Measurements from ENCODE around the gene NTM.

NTM gene

DNA sequence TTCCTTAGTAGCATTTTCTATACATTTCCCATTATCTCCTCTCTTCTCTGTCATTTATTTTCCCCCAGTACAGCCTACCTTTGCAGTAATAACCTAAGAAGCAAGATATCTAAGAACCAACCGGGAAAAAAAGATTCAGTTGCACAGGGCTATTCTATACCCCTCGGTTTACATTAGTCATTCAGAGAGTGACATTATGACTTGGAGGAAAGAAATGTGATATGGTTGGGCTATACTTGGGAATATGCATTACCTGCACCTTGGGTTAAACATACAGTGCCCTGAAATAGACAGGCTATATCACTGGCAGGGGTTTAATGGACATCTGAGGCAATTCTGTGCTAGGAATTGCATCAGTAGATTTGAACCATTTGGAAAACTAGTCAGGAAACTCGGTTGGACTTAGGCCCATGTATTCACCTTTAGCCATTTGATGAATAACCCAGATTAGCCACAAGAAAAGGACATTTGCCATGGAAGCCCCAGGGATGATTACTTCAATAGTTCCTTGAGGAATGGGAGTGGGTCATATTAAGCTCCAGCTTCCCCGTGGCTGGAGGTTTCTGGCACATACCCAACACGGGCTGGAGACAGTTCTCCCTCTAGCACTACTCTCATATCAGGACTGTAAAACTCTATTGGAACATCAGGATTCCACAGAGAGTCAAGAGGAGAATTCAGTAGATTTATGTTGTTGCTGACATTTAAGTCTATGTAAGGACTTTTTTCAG, 973.2 kb downstream of the NTM start:
- no peak overlapping the region for H3K27ac ChIP-seq

DNA sequence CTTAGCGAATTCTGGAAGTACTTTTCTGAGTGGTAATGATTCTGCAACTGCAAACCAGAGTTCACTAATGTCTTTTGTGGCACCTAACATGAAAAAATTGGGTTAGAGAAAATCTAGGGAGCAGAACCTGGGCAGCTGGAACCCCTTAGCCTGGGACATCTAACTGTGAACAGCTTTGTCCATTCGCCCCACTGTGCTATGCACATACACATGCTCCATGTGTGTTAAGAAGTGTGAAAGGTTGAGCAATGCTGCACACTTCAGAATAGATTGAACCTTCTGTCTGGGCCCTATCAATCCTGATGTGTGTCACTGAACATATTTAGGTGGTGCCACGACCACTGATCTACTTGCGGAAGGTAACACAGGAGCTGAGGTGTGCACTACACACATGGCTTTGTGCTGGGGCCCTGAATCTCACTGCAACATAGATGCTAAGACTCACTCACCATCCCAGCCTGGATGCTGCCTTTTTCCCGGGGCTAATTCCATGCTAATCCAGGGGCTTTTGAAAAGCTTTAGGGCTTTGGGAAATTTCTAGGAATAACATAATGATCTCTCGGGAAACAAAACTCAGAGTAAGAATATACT, 976.2 kb downstream of the NTM start:
- no peak overlapping the region for H3K27ac ChIP-seq
- TF ChIP-seq, protein P1, sequence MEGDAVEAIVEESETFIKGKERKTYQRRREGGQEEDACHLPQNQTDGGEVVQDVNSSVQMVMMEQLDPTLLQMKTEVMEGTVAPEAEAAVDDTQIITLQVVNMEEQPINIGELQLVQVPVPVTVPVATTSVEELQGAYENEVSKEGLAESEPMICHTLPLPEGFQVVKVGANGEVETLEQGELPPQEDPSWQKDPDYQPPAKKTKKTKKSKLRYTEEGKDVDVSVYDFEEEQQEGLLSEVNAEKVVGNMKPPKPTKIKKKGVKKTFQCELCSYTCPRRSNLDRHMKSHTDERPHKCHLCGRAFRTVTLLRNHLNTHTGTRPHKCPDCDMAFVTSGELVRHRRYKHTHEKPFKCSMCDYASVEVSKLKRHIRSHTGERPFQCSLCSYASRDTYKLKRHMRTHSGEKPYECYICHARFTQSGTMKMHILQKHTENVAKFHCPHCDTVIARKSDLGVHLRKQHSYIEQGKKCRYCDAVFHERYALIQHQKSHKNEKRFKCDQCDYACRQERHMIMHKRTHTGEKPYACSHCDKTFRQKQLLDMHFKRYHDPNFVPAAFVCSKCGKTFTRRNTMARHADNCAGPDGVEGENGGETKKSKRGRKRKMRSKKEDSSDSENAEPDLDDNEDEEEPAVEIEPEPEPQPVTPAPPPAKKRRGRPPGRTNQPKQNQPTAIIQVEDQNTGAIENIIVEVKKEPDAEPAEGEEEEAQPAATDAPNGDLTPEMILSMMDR (conservative IDR thresholded peaks at IDR 0.05), result no peak

More for the DNA sequence above, 973.2 kb downstream of the NTM start:
- TF ChIP-seq, protein P1 (conservative IDR thresholded peaks at IDR 0.05), result no peak

DNA sequence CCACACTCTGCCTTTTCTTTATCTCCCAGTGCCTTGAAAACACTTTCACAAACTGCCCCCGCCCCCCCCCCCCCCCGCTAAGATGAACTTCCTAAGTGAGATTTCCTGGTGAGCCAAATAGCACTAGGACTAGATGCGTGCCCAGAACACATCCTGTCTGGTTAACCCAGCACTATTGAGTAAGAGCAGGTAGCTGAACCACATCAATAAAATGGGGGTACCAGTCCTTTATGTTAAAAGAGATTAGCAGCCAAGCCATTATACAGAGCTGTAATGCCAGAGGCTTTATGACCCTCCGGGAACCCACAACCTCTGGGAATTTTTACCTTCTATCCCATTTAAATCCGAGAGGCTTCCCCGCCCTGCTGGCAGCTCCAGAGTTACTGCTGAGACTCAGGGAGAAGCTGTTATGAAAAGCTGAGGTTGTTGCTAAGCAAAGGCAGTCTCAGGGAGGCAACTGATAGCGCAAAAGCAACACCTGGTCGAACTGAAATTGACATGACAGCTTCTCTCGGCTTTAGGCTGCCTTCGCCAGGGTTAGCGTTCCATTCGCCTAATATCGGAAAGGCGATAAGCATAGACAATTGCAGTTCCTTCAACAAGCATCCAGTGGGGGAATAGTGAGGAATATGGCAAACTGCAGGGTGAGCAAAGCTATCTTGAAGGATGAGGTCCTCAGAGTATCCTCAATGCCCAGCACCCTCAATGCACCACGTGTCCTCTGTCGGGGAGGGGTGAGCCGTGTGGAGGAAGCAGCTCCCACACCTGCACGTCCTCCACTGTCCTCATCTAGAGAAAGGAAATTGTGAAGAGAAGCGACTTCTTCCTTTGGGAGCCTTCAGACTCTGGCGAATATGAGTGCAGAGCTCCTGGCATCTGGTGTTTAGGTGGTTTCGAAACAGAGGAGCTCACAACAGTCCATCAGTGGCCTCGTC, 977.0 kb downstream of the NTM start:
- no peak overlapping the region for H3K27ac ChIP-seq
- TF ChIP-seq, protein P1 (conservative IDR thresholded peaks at IDR 0.05), result no peak

DNA sequence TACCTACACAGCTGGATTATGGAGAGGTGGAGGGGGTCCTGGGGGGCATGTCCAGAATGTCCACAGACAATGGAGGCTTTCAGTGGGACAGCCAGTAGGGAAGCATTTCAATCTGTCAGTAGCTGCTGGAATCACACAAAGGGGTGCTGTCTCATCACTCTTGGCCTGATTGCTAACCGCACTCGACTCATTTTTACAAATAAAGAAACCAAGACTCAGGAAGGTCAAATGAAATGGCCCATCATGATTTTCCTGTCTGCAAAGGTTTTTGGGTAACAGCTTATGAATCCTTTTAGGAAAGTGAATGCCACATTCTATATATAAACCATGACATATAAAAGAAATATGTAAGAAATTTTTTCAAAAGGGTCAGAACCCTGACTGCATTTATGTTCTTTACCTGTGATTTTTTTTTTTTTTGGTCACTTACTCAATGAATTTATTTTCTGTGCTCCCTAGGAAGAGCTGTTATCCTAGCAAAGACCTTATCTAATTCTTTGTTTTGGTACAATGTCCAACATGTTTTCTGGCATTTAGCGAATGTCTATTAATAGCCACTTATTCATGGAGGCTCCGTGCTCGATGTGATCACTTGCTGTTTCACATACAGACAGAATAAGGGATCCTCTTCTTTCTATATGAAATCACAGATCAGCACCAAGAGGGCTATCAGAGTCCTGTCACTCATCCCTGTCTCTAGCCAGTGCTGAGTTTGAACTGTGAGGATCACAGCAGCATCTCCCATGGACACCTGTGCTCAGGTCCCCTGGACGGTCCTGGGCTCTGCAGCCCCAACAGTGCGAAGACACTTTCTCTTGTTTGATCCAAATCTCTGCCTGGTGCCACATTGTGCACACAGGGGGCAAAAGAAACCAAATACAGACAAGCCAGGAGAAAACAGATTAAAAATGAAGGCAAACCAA, 979.7 kb downstream of the NTM start:
- H3K27ac ChIP-seq, result no peak overlapping the region
- TF ChIP-seq, protein P1 (conservative IDR thresholded peaks at IDR 0.05), result no peak

DNA sequence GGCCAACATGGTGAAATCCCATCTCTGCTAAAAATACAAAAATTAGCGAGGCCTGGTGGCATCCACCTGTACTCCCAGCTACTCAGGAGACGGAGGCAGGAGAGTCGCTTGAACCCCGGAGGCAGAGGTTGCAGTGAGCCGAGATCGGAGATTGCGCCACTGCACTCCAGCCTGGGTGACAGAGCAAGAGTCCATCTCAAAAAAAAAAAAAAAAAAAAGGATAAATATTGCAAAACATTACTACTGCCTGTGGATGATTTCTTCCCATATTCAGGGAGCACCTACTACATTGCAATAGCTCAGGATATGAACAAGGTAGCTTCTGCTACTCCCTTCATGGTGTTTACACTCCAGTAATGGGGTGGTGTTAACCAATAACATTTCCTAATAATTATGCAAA, 980.6 kb downstream of the NTM start:
- H3K27ac ChIP-seq, result no peak overlapping the region
- TF ChIP-seq, protein P1 (conservative IDR thresholded peaks at IDR 0.05), result no peak

DNA sequence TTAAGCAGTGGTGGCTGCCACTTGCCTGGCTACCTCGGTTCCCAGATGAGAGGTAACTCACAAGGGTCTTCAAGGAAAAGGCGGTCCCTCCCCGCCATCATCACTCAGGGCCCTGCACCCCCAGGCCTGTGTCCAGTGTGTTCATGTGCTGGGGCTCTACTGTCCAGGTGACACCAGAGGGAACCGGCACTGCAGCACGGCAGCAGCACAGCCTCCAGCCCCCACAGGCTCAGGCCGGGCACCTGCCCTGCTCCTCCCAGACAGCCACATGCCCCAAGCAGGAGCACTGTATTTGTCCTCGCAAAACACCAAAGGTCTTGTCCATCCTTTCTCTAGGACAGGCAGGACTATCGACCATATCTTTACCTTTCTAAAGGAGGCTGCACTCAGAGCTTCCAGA, 982.1 kb downstream of the NTM start:
- H3K27ac ChIP-seq, result no peak overlapping the region
- TF ChIP-seq, protein P1 (conservative IDR thresholded peaks at IDR 0.05), result no peak

All from VCaP (cell line).